ENCODE measurements around the gene DBNDD1.

Gene DBNDD1

DNA sequence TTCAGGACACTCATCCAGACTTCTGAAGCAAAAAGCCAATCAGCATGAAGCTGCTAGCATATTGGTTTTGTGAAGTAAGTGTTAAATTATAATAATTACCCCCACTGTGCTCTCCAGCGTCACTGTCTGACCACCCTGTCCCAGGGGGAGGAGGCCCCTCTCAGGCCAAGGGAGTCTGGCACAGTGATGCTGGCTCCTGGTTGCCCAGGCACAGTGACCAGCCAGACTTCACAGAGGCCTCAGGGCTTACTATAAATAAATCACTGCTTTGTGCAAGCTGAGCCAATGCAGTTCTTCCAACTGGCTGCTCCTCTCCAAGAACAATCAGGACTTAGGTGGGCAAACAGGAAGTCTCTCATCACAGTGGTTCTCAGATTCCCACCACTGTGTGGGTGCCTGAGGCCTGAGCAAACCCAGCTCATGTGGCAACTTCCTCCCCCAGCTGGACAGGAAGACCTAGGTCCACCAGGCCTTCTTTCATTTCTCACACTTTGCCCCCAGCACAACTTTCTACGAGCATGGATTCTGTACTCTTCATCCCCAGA is 1.7 kb upstream of the DBNDD1 start:
- no peak for TF ChIP-seq CTCF (IDR thresholded peaks at IDR 0.05; ENCODE audit: low read depth, low read length, missing control alignments)
- in situ Hi-C loops (cut with HindIII; ENCODE audit: low sequenced_read_pairs): no loop called here

GRCh38 chr16:90020260-90020837 is 1.1 kb upstream of the DBNDD1 start:
- no peak for TF ChIP-seq CTCF (IDR thresholded peaks at IDR 0.05; ENCODE audit: low read depth, low read length, missing control alignments)
- in situ Hi-C loops (cut with HindIII; ENCODE audit: low sequenced_read_pairs): no loop called here
- peak overlapping the region; percentile 56 for H3K4me3 ChIP-seq (ENCODE audit: low read depth, low read length)
- no peak for DNase-seq (ENCODE audit: low read depth)

More for the DNA sequence above, 1.7 kb upstream of the DBNDD1 start:
- no peak for DNase-seq (ENCODE audit: low read depth)
- H3K4me3 ChIP-seq (ENCODE audit: low read depth, low read length): no peak overlapping the region

DNA sequence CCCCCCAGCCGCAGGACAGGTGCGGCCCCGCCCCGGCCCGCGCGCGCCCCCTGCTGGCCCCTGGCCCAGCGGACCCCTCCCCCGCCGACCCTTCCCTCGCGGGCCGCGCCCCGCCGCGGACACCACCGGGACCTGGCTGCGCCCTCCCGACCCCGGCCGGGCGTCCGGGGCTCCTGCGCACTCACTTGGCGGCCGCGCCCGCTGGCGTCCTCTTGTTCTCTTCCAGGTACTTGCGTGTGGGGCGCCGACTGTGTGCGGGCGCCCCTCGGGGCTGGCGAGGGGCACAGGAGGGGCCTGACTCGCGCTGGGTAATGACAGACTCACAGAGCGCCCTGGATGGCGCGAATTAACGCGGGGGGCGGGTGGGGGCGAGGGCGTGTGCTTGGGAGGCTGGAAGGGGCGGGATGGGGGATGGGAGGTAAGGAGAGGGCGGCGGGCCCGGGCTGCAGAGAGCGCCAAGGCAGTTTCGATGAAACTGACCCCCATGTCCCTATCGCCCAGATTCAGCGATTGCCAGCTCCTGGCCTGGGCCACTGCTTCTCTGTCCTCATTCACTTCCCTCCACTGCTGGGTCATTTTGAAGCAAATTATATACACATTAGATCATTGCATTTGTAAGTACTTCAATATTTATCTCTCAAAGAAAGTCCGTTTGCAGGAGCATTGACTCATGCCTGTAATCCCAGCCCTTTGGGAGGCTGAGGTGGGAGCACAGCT is 445 bp upstream of the DBNDD1 start:
- H3K4me3 ChIP-seq (ENCODE audit: low read depth, low read length): peak overlapping the region; percentile 56
- in situ Hi-C loops (cut with HindIII; ENCODE audit: low sequenced_read_pairs): no loop called here

DNA sequence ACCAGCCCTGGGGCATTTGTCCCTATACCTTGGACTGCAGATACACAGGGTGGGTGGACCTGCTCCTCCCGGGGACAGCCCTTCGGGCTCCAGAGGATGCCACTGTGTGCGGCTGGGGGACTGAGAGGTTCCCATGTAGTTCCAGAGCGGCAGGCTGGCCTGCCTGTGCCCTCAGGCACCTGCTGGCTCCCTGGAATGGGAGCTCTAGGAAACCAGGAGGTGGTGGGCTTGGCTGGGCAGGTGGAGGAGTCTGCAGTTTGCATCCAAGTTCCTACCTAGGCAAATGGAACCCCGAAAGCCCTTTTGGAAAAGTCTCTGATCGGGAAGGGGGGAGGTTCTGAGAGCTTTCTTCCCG is 982 bp downstream of the DBNDD1 start:
- TF ChIP-seq CTCF (IDR thresholded peaks at IDR 0.05; ENCODE audit: low read depth, low read length, missing control alignments): no peak
- peak overlapping the region; percentile 57 for H3K4me3 ChIP-seq (ENCODE audit: low read depth, low read length)
- in situ Hi-C loops (cut with HindIII; ENCODE audit: low sequenced_read_pairs): no loop called here
- no peak for DNase-seq (ENCODE audit: low read depth)

More for the DNA sequence above, 445 bp upstream of the DBNDD1 start:
- no peak for TF ChIP-seq CTCF (IDR thresholded peaks at IDR 0.05; ENCODE audit: low read depth, low read length, missing control alignments)
- peak; percentile 55 for DNase-seq (ENCODE audit: low read depth)

GRCh38 chr16:90016339-90016950 is 2.8 kb downstream of the DBNDD1 start:
- in situ Hi-C loops (cut with HindIII; ENCODE audit: low sequenced_read_pairs): no loop called here
- no peak for DNase-seq (ENCODE audit: low read depth)
- no peak for TF ChIP-seq CTCF (IDR thresholded peaks at IDR 0.05; ENCODE audit: low read depth, low read length, missing control alignments)
- H3K4me3 ChIP-seq (ENCODE audit: low read depth, low read length): no peak overlapping the region

- in situ Hi-C loops (cut with HindIII; ENCODE audit: low sequenced_read_pairs): no loop called here
- no peak for DNase-seq (ENCODE audit: low read depth)
- no peak overlapping the region for H3K4me3 ChIP-seq (ENCODE audit: low read depth, low read length)
- no peak for TF ChIP-seq CTCF (IDR thresholded peaks at IDR 0.05; ENCODE audit: low read depth, low read length, missing control alignments)
Observed at GRCh38 chr16:90015586-90016338, 3.5 kb downstream of the DBNDD1 start.

Data from astrocyte of the cerebellum (primary cell).